ENCODE results near the gene TANK.

Gene TANK

GRCh38 chr2:161230959-161231358 lies 70.7 kb downstream of the TANK start:
- no peak for TF ChIP-seq EZH2phosphoT487 (IDR thresholded peaks at IDR 0.05; ENCODE audit: borderline replicate concordance, low read length)
- TF ChIP-seq CTCF (IDR thresholded peaks at IDR 0.05; ENCODE audit: low read depth, low read length, poor library complexity, severe bottlenecking) = no peak
- H3K4me2 ChIP-seq (ENCODE audit: low read length) = peak overlapping the region; percentile 26
- no peak overlapping the region for H3K4me3 ChIP-seq (ENCODE audit: low read length)
- H3K36me3 ChIP-seq (ENCODE audit: control insufficient read depth, low read length) = peaks cover 89% of the 10 kb centered on the region
- no peaks in the 10 kb centered on the region for H3K27me3 ChIP-seq (ENCODE audit: control insufficient read depth, low read length)
- peak overlapping the region; percentile 38 for H3K27ac ChIP-seq (ENCODE audit: low read depth, low read length)
- H3K4me1 ChIP-seq (ENCODE audit: control insufficient read depth, low read length) = peaks cover 100% of the 10 kb centered on the region
- peaks cover 63% of the 10 kb centered on the region for H3K79me2 ChIP-seq (ENCODE audit: control insufficient read depth, low read length)
- no peaks in the 10 kb centered on the region for H3K9me3 ChIP-seq (ENCODE audit: control insufficient read depth, insufficient read depth, low read length)
- H3F3A ChIP-seq (ENCODE audit: control insufficient read depth, insufficient read depth) = peaks cover 55% of the 10 kb centered on the region
- H4K20me1 ChIP-seq (ENCODE audit: control insufficient read depth, insufficient read depth, low read depth, low read length) = no peaks in the 10 kb centered on the region
- H3K9me2 ChIP-seq (replicated peaks; ENCODE audit: control insufficient read depth, low read length) = no peaks in the 10 kb centered on the region

- H3F3A ChIP-seq (ENCODE audit: control insufficient read depth, insufficient read depth) = peaks cover 62% of the 10 kb centered on the region
- no peak for TF ChIP-seq EZH2phosphoT487 (IDR thresholded peaks at IDR 0.05; ENCODE audit: borderline replicate concordance, low read length)
- TF ChIP-seq CTCF (IDR thresholded peaks at IDR 0.05; ENCODE audit: low read depth, low read length, poor library complexity, severe bottlenecking) = peak; percentile 25
- peaks cover 64% of the 10 kb centered on the region for H3K79me2 ChIP-seq (ENCODE audit: control insufficient read depth, low read length)
- H3K4me1 ChIP-seq (ENCODE audit: control insufficient read depth, low read length) = peaks cover 100% of the 10 kb centered on the region
- no peaks in the 10 kb centered on the region for H4K20me1 ChIP-seq (ENCODE audit: control insufficient read depth, insufficient read depth, low read depth, low read length)
- peak overlapping the region; percentile 38 for H3K4me2 ChIP-seq (ENCODE audit: low read length)
- H3K36me3 ChIP-seq (ENCODE audit: control insufficient read depth, low read length) = peaks cover 89% of the 10 kb centered on the region
- H3K4me3 ChIP-seq (ENCODE audit: low read length) = 0 out of 2 replicates have a peak overlapping the region, but pooled peaks have one; percentile 10
- peak overlapping the region; percentile 38; the same call in 1 of the 2 replicates for H3K27ac ChIP-seq (ENCODE audit: low read depth, low read length)
- H3K9me2 ChIP-seq (replicated peaks; ENCODE audit: control insufficient read depth, low read length) = no peaks in the 10 kb centered on the region
- H3K27me3 ChIP-seq (ENCODE audit: control insufficient read depth, low read length) = no peaks in the 10 kb centered on the region
- no peaks in the 10 kb centered on the region for H3K9me3 ChIP-seq (ENCODE audit: control insufficient read depth, insufficient read depth, low read length)
Observed at GRCh38 chr2:161232571-161232970, 72.3 kb downstream of the TANK start.

GRCh38 chr2:161233858-161234431 lies 73.7 kb downstream of the TANK start:
- peaks cover 76% of the 10 kb centered on the region for H3K36me3 ChIP-seq (ENCODE audit: control insufficient read depth, low read length)
- H3K9me3 ChIP-seq (ENCODE audit: control insufficient read depth, insufficient read depth, low read length) = no peaks in the 10 kb centered on the region
- peaks cover 99% of the 10 kb centered on the region for H3K4me1 ChIP-seq (ENCODE audit: control insufficient read depth, low read length)
- H3F3A ChIP-seq (ENCODE audit: control insufficient read depth, insufficient read depth) = peaks cover 64% of the 10 kb centered on the region
- H3K4me2 ChIP-seq (ENCODE audit: low read length) = peak overlapping the region; percentile 38
- H3K27ac ChIP-seq (ENCODE audit: low read depth, low read length) = peak overlapping the region; percentile 53
- no peak for TF ChIP-seq CTCF (IDR thresholded peaks at IDR 0.05; ENCODE audit: low read depth, low read length, poor library complexity, severe bottlenecking)
- peaks cover 53% of the 10 kb centered on the region for H3K79me2 ChIP-seq (ENCODE audit: control insufficient read depth, low read length)
- H3K4me3 ChIP-seq (ENCODE audit: low read length) = 0 out of 2 replicates have a peak overlapping the region, but pooled peaks have one; percentile 10
- no peaks in the 10 kb centered on the region for H3K9me2 ChIP-seq (replicated peaks; ENCODE audit: control insufficient read depth, low read length)
- no peaks in the 10 kb centered on the region for H3K27me3 ChIP-seq (ENCODE audit: control insufficient read depth, low read length)
- H4K20me1 ChIP-seq (ENCODE audit: control insufficient read depth, insufficient read depth, low read depth, low read length) = no peaks in the 10 kb centered on the region

Measured in DOHH2 (cell line).